CD4-positive, alpha-beta T cell (primary cell): Measurements from ENCODE around the gene MICAL3. TPM values are rescaled to one million over a fixed set of nuclear protein-coding genes. Genes with fewer than 3 reads are reported as not detected.

ENCODE experiments used
- ATAC-seq: fragments of 200-7000 bp; cut with Tn5 transposase; one replicate; pipeline ENCODE4 v1.10.0; 2022; ENCODE audit warnings: mild to moderate bottlenecking; ENCODE audit not compliant: poor library complexity
- CTCF ChIA-PET: fragments of 350-600 bp; sonication (Branson Sonifier 250); formaldehyde crosslinking; loops from one replicate; lab custom pipeline; 2021; ENCODE audit warnings: antibody characterized with exemption, inconsistent platforms; lab: Charles Lee
- POLR2A ChIA-PET: fragments of 350-600 bp; sonication (Branson Sonifier 250); formaldehyde crosslinking; loops from one replicate; lab custom pipeline; 2021; ENCODE audit warnings: antibody characterized with exemption, inconsistent platforms; lab: Charles Lee
- DNase-seq, 14 experiments: peaks; one replicate each; pipeline ENCODE4 v3.0.0-alpha.2; 2013 to 2020; ENCODE audit warnings: mixed read lengths in 2 of 14
- H3K27ac ChIP-seq, 2 donors: one replicate each; pipeline versions ENCODE4 v1.5.1 to v1.7.0; 2013; ENCODE audit warnings: low read length in 2 of 2, low read depth in 1 of 2, mild to moderate bottlenecking in 1 of 2
- H3K27me3 ChIP-seq, 2 experiments: 1 replicate in 1 of 2; 2 replicates in 1 of 2; pipeline versions ENCODE4 v1.6.1 to v1.7.0; 2013; ENCODE audit warnings: low read length in 2 of 2, control low read depth in 1 of 2, mild to moderate bottlenecking in 1 of 2, moderate library complexity in 1 of 2; ENCODE audit not compliant: insufficient read depth in 2 of 2, control insufficient read depth in 1 of 2
- H3K36me3 ChIP-seq: one replicate; pipeline ENCODE4 v1.6.1; 2013; ENCODE audit warnings: low read length, control low read depth; ENCODE audit not compliant: insufficient read depth
- H3K4me1 ChIP-seq: one replicate; pipeline ENCODE4 v1.6.1; 2013; ENCODE audit warnings: low read length, control low read depth; ENCODE audit not compliant: insufficient read depth
- H3K4me3 ChIP-seq: one replicate; pipeline ENCODE4 v1.5.1; 2013; ENCODE audit warnings: mild to moderate bottlenecking, low read length, moderate library complexity
- H3K9me3 ChIP-seq, 2 experiments: 1 replicate in 1 of 2; 2 replicates in 1 of 2; pipeline versions ENCODE4 v1.6.1 to v1.7.0; 2013; ENCODE audit warnings: low read length in 2 of 2, mild to moderate bottlenecking in 2 of 2, control low read depth in 1 of 2, moderate library complexity in 1 of 2; ENCODE audit not compliant: control insufficient read depth in 1 of 2, insufficient read depth in 1 of 2
- H3K27ac Mint-ChIP-seq: one replicate; pipeline ENCODE4 v1.8.0; 2020; ENCODE audit warnings: mixed read lengths
- H3K27me3 Mint-ChIP-seq: one replicate; pipeline ENCODE4 v1.8.0; 2021; ENCODE audit warnings: mixed read lengths
- H3K36me3 Mint-ChIP-seq: one replicate; pipeline ENCODE4 v1.8.0; 2021; ENCODE audit warnings: low read depth, mixed read lengths
- H3K4me1 Mint-ChIP-seq: one replicate; pipeline ENCODE4 v1.8.0; 2021; ENCODE audit warnings: low read depth, mixed read lengths
- H3K4me3 Mint-ChIP-seq: one replicate; pipeline ENCODE4 v1.8.0; 2020; ENCODE audit warnings: mild to moderate bottlenecking, mixed read lengths
- H3K9me3 Mint-ChIP-seq: one replicate; pipeline ENCODE4 v1.8.0; 2020; ENCODE audit warnings: mixed read lengths
- intact Hi-C, 2 experiments: fragments of 100-400 bp; cut with DNase I in 1 of 2; cut with micrococcal nuclease in 1 of 2; formaldehyde crosslinking; loops; one replicate each; pipeline versions ENCODE4 v1.15.1 to v1.9.0; 2023 to 2025; cut with DNase I, micrococcal nuclease
- total RNA-seq, 174 experiments: library from RNA in 2 of 174; stranded (reverse) in 2 of 174; gene quantifications; one replicate each; pipeline ENCODE4 v1.2.3 and lab custom pipeline; 2021 to 2026
- TF ChIP-seq, protein P1 (sequence below): fragments of 200-600 bp; IDR thresholded peaks from one replicate; pipeline ENCODE4 v1.8.0; 2022; ENCODE audit warnings: antibody characterized with exemption, mild to moderate bottlenecking

MICAL3 gene
- total RNA-seq, 2 experiments from 2014 or later: 9.4 to 9.9 TPM

- H3K4me1 Mint-ChIP-seq: peaks cover 80% of the 10 kb centered on the region
- Histone ChIP-seq H3K27ac (peak within 1 kb of the TSS; percentile 60 to 80), H3K36me3 (peaks cover 13% of the 10 kb centered on the region), H3K4me1 (peaks cover 87% of the 10 kb centered on the region), H3K4me3 (peak within 1 kb of the TSS; percentile 76), H3K9me3 (no peaks in the 10 kb centered on the region), H3K27me3 (no peaks in the 10 kb centered on the region)
- DNase-seq (peak in 10 of 14 experiments; percentile 31 to 79 (median 56)), ATAC-seq (peak; percentile 44)
- TF ChIP-seq, protein P1, sequence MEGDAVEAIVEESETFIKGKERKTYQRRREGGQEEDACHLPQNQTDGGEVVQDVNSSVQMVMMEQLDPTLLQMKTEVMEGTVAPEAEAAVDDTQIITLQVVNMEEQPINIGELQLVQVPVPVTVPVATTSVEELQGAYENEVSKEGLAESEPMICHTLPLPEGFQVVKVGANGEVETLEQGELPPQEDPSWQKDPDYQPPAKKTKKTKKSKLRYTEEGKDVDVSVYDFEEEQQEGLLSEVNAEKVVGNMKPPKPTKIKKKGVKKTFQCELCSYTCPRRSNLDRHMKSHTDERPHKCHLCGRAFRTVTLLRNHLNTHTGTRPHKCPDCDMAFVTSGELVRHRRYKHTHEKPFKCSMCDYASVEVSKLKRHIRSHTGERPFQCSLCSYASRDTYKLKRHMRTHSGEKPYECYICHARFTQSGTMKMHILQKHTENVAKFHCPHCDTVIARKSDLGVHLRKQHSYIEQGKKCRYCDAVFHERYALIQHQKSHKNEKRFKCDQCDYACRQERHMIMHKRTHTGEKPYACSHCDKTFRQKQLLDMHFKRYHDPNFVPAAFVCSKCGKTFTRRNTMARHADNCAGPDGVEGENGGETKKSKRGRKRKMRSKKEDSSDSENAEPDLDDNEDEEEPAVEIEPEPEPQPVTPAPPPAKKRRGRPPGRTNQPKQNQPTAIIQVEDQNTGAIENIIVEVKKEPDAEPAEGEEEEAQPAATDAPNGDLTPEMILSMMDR: no peak
- no peaks in the 10 kb centered on the region for H3K27me3 Mint-ChIP-seq
- H3K4me3 Mint-ChIP-seq: peak within 1 kb of the TSS; percentile 93
- ChIA-PET POLR2A (interaction anchor here (0.8 to 1.9 kb wide), 7 partner anchors 7 to 376 kb away, joined by 3 to 7 read pairs (median 5); partner anchors contain the start of genes PEX26 and USP18), CTCF (interaction anchor here (1.3 to 3.2 kb wide), 2 partner anchors 11 to 32 kb away, joined by 4 to 16 read pairs; no protein-coding TSS in a partner anchor)
- intact Hi-C loops: loop anchor here in 1 of 2 experiments (10.0 kb wide), 1 partner anchor 140 kb away; the partner anchor contains the start of gene BCL2L13
- peak within 1 kb of the TSS; percentile 96 for H3K27ac Mint-ChIP-seq
- no peaks in the 10 kb centered on the region for H3K9me3 Mint-ChIP-seq
- peaks cover 23% of the 10 kb centered on the region for H3K36me3 Mint-ChIP-seq
These were observed 250.0 kb downstream of the MICAL3 start, which contains the start of gene BID for GRCh38 chr22:17774206-17774925. TSS of gene BID (minus strand) at chr22:17774469. CDS start at chr22:17750116, 24,353 bp downstream.

DNA sequence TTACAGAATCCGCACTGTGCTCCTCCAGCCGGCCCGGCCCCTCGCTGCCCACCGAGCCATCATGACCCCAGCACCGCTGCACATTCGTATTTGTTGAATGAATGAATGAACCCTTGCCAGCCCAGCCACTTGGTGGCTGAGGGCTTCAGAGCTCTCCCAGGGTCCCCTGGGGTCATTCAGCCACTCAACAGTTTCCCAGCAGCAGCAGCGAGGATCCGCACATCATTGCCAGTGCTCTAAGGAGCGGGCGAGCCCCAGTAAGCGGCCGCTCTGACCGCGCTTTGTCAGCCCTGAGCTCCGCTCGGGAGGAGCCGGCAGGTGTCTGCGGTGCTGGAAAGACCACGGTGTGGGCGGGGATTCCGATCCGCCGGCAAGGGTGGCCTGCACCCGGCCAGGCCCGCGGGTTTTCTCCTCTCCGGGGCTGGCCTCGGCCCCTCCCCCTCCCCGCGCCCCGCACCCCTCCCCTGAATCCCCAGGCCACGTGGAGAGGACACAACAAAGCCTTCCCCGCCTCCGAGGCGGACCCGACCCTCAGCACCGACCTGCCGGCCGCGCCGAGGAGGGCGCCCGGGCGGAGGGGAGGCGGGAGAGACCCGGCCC lies 250.7 kb downstream of the MICAL3 start:
- Histone ChIP-seq H3K27ac (no peak overlapping the region), H3K4me1 (peaks cover 85% of the 10 kb centered on the region), H3K4me3 (peak overlapping the region; percentile 76), H3K27me3 (no peaks in the 10 kb centered on the region), H3K36me3 (peaks cover 14% of the 10 kb centered on the region), H3K9me3 (no peaks in the 10 kb centered on the region)
- TF ChIP-seq, protein P1: no peak
- H3K27me3 Mint-ChIP-seq: no peaks in the 10 kb centered on the region
- peak overlapping the region; percentile 90 for H3K4me3 Mint-ChIP-seq
- H3K9me3 Mint-ChIP-seq: no peaks in the 10 kb centered on the region
- peak; percentile 34 to 85 (median 46) for DNase-seq
- POLR2A ChIA-PET: interaction anchor here (1.1 to 1.9 kb wide), 5 partner anchors 8 to 304 kb away, joined by 3 to 7 read pairs (median 5); partner anchors contain the start of gene PEX26
- intact Hi-C loops: loop anchor here in 1 of 2 experiments (10.0 kb wide), 1 partner anchor 139 kb away; the partner anchor contains the start of gene BCL2L13
- peaks cover 74% of the 10 kb centered on the region for H3K4me1 Mint-ChIP-seq
- H3K36me3 Mint-ChIP-seq: peaks cover 21% of the 10 kb centered on the region
- CTCF ChIA-PET: interaction anchor here (1.3 to 3.2 kb wide), 2 partner anchors 11 to 31 kb away, joined by 4 to 16 read pairs; no protein-coding TSS in a partner anchor
- peak; percentile 47 for ATAC-seq
- H3K27ac Mint-ChIP-seq: peak overlapping the region; percentile 90

- H3K36me3 Mint-ChIP-seq: peaks cover 21% of the 10 kb centered on the region
- H3K4me3 Mint-ChIP-seq: peak overlapping the region; percentile 90
- ChIA-PET CTCF (interaction anchor here (0.9 to 3.2 kb wide), 3 partner anchors 12 to 303 kb away, joined by 3 to 16 read pairs (median 4); no protein-coding TSS in a partner anchor), POLR2A (interaction anchor here (0.8 to 1.9 kb wide), 6 partner anchors 9 to 305 kb away, joined by 3 to 7 read pairs (median 5); partner anchors contain the start of genes BCL2L13 and PEX26)
- peak overlapping the region; percentile 76 for H3K4me3 ChIP-seq
- no peaks in the 10 kb centered on the region for H3K27me3 Mint-ChIP-seq
- H3K27ac Mint-ChIP-seq: peak overlapping the region; percentile 90
- H3K9me3 ChIP-seq: no peaks in the 10 kb centered on the region
- no peaks in the 10 kb centered on the region for H3K9me3 Mint-ChIP-seq
- no peaks in the 10 kb centered on the region for H3K27me3 ChIP-seq
- TF ChIP-seq, protein P1: no peak
- peaks cover 15% of the 10 kb centered on the region for H3K36me3 ChIP-seq
- peak overlapping the region in 1 of 2 donors; percentile 1 for H3K27ac ChIP-seq
- ATAC-seq (no peak), DNase-seq (peak in 3 of 14 experiments; percentile 11 to 43 (median 40))
- peaks cover 73% of the 10 kb centered on the region for H3K4me1 Mint-ChIP-seq
- peaks cover 83% of the 10 kb centered on the region for H3K4me1 ChIP-seq
- intact Hi-C loops: loop anchor here in 1 of 2 experiments (10.0 kb wide), 1 partner anchor 138 kb away; the partner anchor contains the start of gene BCL2L13
These were observed 251.3 kb downstream of the MICAL3 start for GRCh38 chr22:17772958-17773605.
